ENCODE data around the gene OTUD5. TPM values are rescaled to one million over a fixed set of nuclear protein-coding genes. Genes with fewer than 3 reads are reported as not detected.

The OTUD5 gene
- total and polyA plus RNA-seq, 11 donors: 17.2 to 32.7 (median 24.6) TPM

DNA sequence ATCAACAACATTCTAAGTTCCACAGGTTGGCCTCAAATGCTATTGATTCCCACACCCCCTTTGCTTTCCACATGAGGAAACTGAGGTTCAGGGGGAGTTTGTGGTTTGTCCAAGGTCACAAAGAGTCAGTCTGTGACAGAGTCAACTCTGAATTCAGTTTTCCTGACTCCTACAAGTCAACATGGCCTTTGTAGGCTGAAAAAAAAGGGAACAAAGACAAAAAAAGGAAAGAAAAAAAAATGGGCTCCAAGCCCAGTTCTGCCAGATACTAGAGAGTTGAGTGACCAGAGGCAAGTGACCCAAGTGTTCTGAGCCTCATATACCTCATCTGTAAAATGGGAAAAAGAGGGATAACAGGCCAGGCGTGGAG is 22.1 kb downstream of the OTUD5 start:
- H3K4me3 ChIP-seq: no peak overlapping the region
- H3K36me3 ChIP-seq: peaks cover 0 to 49% (median 25%) of the 10 kb centered on the region in 9 donors
- no peak for DNase-seq
- no peak for ATAC-seq
- H3K4me1 ChIP-seq: peaks cover 0 to 56% (median 6%) of the 10 kb centered on the region in 12 donors
- TF ChIP-seq POLR2A (IDR thresholded peaks at IDR 0.05): no peak
- TF ChIP-seq, protein P1, sequence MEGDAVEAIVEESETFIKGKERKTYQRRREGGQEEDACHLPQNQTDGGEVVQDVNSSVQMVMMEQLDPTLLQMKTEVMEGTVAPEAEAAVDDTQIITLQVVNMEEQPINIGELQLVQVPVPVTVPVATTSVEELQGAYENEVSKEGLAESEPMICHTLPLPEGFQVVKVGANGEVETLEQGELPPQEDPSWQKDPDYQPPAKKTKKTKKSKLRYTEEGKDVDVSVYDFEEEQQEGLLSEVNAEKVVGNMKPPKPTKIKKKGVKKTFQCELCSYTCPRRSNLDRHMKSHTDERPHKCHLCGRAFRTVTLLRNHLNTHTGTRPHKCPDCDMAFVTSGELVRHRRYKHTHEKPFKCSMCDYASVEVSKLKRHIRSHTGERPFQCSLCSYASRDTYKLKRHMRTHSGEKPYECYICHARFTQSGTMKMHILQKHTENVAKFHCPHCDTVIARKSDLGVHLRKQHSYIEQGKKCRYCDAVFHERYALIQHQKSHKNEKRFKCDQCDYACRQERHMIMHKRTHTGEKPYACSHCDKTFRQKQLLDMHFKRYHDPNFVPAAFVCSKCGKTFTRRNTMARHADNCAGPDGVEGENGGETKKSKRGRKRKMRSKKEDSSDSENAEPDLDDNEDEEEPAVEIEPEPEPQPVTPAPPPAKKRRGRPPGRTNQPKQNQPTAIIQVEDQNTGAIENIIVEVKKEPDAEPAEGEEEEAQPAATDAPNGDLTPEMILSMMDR (IDR thresholded peaks at IDR 0.05): no peak
- H3K27ac ChIP-seq: peak overlapping the region in 1 of 12 donors; percentile 42
- intact Hi-C loops (cut with DNase I): no loop called here
- peaks cover 0 to 8% (median 0%) of the 10 kb centered on the region in 12 donors for H3K9me3 ChIP-seq
- no peaks in the 10 kb centered on the region for H3K27me3 ChIP-seq
- 71 to 100% (median 89%) methylated on average over 1 of the region's 1 CpG for WGBS, 4 donors

- H3K36me3 ChIP-seq: peaks cover 0 to 55% (median 31%) of the 10 kb centered on the region in 9 donors
- peaks cover 0 to 52% (median 6%) of the 10 kb centered on the region in 12 donors for H3K4me1 ChIP-seq
- DNase-seq (no peak), ATAC-seq (no peak)
- intact Hi-C loops (cut with DNase I): no loop called here
- H3K27me3 ChIP-seq: no peaks in the 10 kb centered on the region
- H3K27ac ChIP-seq: peak overlapping the region in 1 of 12 donors; percentile 42
- H3K9me3 ChIP-seq: peaks cover 0 to 8% (median 0%) of the 10 kb centered on the region in 12 donors
- H3K4me3 ChIP-seq: no peak overlapping the region
- 63 to 83% (median 76%) methylated on average over 7 of the region's 7 CpGs for WGBS, 4 donors
- TF ChIP-seq, protein P1 (IDR thresholded peaks at IDR 0.05): no peak
- TF ChIP-seq POLR2A (IDR thresholded peaks at IDR 0.05): no peak
These were observed 22.7 kb downstream of the OTUD5 start for GRCh38 chrX:48934581-48935300.

GRCh38 chrX:48933757-48934156 is 23.6 kb downstream of the OTUD5 start:
- Histone ChIP-seq H3K27me3 (no peaks in the 10 kb centered on the region), H3K9me3 (peaks cover 0 to 8% (median 0%) of the 10 kb centered on the region in 12 donors), H3K4me1 (peaks cover 0 to 42% (median 6%) of the 10 kb centered on the region in 12 donors), H3K27ac (no peak overlapping the region), H3K36me3 (peaks cover 0 to 61% (median 36%) of the 10 kb centered on the region in 9 donors), H3K4me3 (no peak overlapping the region)
- TF ChIP-seq POLR2A (IDR thresholded peaks at IDR 0.05): no peak
- TF ChIP-seq, protein P1 (IDR thresholded peaks at IDR 0.05): no peak
- ATAC-seq (no peak), DNase-seq (no peak)
- 82 to 93% (median 87%) methylated on average over 2 of the region's 2 CpGs for WGBS, 4 donors
- intact Hi-C loops (cut with DNase I): no loop called here

DNA sequence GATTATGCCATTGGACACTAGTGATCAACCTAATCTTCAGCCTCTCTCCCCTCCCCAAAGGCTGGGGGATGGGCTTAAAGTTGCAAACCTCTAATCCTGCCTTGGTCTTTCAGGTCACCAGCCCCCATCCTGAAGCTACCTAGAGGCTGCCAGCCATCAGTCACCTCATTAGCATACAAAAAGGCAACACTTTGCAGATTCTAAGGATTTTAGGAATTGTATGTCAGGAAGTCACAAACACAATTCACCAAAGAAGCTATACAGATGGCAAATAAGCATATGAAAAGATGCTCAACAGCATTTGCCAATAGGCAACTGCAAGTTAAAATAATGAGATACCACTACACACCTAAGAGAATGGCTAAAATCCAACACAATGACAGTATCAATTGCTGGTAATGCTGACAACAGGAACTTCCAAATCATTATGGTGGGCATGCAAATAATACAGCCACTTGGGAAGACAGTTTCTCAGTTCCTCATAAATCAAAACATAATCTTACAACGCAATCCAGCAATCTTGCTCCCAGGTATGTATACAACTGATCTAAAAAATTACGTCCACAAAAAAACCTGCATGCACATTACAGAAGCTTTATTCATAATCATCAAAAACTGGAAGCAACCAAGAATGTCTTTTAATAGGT is 29.5 kb downstream of the OTUD5 start:
- 62 to 97% (median 85%) methylated on average over 2 of the region's 2 CpGs for WGBS, 4 donors
- Histone ChIP-seq H3K27me3 (no peaks in the 10 kb centered on the region), H3K4me3 (no peak overlapping the region), H3K4me1 (no peaks in the 10 kb centered on the region), H3K9me3 (peaks cover 0 to 6% (median 0%) of the 10 kb centered on the region in 12 donors), H3K36me3 (peaks cover 0 to 72% (median 49%) of the 10 kb centered on the region in 9 donors), H3K27ac (no peak overlapping the region)
- TF ChIP-seq POLR2A (IDR thresholded peaks at IDR 0.05): no peak
- TF ChIP-seq, protein P1 (IDR thresholded peaks at IDR 0.05): no peak
- DNase-seq (no peak), ATAC-seq (no peak)
- intact Hi-C loops (cut with DNase I): loop anchor here in 2 of 10 donors (10.0 kb wide), 2 partner anchors 117 to 273 kb away; partner anchors contain the start of gene TFE3 (in 1 of the 2)

All from heart left ventricle (tissue), 16 donors.